NCI-H1417 (cell line): ENCODE results near the gene HEG1.

ENCODE experiments used
- DNase-seq, 3 experiments: peaks; one replicate each; lab custom pipeline; 2025; lab: John Stamatoyannopoulos, UW

HEG1 gene

DNA sequence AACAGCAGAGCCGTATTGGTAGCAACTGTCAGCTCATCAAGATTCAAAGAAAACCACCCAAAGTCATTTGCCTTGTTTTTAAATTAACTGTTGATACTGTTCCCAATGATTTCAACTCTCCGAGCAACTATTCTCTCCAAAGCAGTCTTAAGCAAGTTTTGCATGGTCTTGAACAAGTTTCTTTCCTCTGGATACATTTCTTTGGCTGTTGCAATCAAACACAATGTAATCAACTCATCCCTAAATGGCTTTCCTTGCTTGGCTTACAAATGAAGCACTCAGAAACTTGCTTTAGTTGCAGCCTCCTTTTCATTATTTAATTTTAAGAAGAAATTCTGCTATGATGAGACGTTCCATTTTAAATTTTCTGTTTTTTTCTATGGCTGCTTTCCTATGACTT lies 105.8 kb downstream of the HEG1 start:
- DNase-seq: no peak

DNA sequence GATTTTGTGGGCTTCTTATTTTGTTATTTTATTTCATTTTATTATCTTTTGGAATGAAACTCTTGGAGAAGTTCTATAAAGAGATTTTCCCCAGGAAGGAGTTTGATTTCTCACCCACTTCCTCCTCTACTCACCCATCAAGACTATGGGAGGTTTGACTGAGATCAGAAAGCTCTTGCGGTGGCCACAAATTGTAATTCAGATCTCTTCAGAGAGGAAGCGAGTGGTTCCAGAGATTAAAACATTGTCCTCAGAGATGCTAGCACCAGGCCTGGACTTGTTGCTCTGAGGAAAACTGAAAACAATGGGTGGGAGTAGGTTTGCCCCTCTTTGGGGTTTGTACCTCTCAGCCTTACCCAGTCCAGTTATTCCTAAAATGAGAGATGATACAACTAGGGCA lies 113.2 kb downstream of the HEG1 start:
- no peak for DNase-seq

DNA sequence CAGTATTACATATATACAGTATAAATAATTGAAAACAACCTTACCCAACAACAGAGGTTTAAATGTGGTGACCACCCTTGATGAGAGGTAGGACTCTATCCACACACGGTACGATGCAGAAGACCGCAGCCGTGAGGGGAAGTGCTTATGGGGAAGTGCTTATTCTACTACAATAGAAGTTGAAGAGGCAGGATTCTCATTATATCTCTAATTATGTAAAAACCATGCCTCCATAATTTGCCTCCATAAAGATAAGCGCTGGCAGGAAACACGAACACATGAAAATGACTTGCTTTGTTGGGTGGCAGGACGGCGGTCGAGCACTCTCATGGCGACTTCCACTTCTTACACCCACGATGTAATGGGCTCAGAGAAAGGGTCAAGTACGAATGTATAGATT lies 114.0 kb downstream of the HEG1 start:
- no peak for DNase-seq

DNA sequence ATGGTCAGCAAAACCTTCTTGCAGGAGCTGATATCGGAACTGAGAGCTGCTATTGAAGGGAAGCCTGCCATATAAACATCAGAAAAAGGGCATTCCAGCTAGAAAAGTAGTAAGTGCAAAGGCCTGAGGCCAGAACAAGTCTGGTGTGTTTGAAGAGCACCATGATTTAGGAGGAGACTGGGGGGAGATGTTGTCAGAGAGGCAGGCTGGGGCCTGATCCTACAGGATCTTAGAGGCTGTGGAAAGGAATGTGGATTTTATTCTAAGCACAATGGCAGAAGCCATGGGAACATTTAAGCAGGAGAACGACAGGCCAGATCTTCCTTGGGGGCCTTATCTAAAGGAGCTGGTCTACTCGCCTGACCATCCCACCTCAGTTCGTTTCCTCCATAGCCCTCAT lies 116.1 kb downstream of the HEG1 start:
- no peak for DNase-seq

DNA sequence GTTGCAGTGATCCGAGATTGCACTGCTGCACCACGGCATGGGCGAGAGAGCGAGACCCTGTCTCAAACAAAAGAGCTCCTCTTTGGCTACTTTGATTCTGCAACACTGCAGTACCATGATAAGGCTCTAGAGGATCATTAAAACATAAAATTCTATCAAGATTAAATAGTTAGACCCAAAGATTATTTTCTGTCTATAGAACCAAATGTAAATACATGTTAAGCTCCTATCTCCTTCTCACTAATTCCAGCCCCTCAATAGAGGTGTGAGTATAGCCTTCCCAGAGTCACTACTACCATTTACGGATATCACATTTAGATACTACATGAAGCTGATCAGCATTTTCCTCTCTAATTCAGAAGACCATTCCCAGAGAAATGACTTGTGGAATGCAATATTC lies 116.9 kb downstream of the HEG1 start:
- DNase-seq: no peak

DNA sequence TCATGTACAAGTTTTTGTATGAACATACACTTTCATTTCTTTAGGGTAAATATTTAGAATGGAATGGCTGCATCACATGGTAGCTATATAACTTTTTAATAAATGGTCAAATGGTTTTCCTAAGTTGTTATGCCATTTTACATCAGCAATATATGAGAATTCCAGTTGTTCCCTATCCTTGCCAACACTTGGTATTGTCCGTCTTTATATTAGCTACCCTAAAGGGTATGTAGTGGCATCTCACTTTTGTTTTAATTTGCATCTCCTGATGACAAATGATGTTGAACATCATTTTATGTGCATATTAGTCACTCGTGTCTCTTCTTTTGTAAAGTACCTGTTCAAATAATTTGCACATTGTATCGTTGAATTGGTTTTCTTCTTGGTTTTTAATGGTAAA lies 118.7 kb downstream of the HEG1 start:
- DNase-seq: no peak

DNA sequence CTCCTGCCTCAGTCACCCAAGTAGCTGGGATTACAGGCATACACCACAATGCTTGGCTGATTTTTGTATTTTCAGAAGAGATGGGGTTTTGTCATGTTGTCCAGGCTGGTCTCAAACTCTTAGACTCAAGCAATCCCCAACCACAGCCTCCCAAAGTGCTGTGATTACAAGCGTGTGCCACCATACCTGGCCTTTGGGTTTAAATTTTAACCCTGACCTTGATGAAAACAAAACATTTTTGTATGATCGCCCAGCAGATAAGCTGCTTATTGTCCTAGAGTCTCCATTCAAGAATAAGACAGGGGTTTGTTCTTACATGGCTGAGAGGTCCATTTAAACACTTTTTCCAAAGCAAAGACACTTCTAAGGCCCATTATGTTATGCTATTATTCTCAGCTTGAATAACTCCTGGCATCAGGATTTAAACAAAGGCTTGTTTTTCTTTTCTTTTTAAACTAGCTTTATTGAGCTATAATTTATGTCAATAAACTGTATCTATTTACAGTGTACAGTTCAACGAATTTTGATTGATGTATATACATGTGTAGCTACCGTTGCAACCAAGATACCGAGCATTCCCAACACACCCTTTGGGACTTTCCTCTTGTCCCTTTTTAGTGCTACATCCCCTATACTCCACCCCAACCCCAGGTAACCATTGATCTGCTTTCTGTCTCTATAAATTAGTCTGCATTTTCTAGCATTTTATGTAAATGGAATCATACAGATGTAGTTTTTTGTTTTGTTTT lies 119.8 kb downstream of the HEG1 start:
- peak in 1 of 3 experiments; percentile 17 for DNase-seq

DNA sequence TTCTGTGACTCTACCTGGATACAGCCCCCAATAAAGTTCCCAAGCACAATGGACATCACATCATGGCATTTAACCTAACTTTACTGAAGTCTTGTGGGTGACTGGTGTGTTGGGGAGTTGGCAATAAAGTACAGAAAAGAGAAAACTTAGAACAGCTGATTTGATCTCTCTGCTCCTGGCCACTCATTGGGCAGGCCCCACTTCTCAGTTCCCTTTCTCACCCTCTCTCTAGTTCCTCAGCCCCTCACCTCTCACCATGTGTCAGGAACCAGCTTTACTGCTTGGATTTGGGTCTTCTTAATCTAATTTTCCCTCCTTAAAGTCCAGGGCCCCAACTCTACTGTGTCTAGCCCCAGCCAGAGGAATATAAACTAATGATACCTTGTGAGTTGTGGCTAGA lies 120.5 kb downstream of the HEG1 start:
- DNase-seq: no peak

DNA sequence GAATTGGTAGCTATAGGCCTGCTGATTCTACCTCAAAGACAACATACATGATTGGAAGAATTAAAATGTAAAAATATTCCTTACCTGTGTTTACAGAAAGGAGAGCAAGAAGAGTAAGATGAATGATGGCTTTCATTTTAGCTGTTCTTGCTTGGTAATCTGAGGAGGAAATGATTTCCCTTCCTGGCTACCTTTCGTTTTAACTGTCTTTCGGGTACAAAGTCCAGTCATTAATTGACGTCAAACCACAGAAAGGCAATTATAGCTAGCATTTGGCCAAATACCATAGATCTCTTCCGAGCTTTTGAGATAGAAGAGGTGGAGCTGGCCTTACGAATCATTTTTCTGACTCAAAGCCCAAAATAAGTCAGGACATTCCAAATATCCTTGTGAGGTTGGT lies 121.2 kb downstream of the HEG1 start, which contains the start of gene MUC13:
Gene MUC13 (minus strand): TSS at position 175 of the 400 bp plus-strand sequence. CDS start 39 bp downstream, at position 136.
- no peak for DNase-seq

DNA sequence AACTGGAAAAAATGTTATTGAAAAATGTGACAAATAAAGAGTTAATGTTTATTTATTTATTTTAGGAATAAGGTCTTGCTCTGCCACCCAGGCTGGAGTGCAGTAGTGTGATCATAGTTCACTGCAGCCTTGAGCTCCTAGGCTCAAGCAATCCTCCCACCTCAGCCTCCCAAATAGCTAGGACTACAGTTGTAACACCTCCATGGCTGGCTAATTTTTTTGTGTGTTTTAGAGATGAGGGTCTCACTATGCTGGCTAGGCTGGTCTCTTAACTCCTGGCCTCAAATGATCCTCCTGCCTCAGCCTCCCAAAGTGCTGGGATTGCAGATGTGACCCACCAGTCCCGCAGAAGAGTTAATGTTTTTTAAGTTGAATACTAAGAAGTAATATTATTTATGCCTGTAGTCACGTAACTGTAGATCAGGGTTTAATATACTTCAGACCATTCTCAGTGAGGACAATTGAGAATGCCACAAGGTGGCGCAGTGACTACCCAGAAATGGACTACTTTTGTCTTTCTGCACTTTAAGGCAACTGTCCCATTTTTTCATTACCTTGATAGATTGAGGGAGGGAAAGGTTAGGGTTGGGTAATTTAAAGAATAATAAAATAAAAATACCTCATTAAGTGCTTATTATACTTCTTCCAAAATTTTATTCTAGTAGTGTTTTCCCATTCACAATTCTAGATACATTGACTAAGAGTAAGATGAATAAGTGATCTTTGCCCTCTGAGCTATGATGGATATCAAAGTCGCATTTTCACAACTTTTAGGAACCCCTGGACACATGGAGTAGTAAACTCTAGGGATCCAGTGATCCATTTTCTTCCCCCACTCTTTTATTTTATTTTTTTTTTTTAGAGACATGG lies 127.2 kb downstream of the HEG1 start:
- peak in 2 of 3 experiments; percentile 54 to 74 for DNase-seq

DNA sequence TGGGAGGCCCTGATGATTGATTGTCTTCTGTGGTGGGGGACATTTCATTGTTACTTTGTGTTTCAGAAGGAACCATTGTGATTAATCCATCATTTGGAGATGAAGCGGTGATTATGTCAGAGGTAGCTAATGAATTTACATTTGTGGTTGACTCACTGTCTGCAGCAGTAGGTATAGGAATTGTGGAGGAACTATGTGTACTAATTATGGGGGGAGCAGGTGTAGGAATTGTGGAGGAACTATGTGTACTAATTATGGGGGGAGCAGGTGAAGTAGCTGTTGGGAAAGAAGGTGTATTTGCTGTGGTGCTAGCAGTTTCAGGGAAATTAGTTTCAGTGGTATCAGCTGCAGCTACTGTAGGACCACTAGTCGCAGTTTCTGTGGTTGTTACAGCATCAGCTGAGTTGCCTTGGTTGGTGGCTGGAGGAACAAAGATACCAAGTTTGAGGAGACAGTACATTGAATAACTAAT lies 128.2 kb downstream of the HEG1 start:
- peak in 1 of 3 experiments; percentile 58 for DNase-seq

DNA sequence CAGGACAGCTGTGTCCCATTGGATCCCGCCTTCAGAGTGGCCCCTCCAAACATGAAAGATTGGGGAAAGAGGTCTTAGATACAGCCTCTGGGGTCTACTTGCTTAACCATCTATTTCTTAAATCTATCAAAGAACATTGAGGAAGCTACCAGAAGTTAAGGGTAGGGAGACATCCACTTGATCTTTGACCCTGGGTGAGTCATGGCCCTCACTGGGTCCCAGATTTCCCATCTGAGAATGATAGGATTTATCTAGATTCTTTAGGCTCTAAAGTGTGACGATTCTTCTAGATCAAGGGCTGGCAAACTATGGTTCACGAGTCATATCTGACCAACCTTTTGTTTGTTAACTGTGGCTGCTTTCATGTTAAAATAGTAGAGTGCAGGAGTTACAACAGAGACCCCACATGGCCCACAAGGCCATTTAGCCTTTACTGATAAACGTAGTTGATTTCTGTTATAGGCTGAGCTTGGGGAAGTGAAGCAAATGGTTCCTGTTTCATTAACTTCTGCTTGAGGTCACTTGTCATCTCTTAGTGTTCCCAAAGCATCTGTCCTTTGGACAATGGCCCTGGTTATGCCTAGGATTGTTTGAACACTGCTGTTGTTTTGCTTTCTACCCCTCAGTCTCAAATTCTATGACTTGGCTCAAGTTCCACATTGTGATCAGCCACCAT lies 129.2 kb downstream of the HEG1 start:
- no peak for DNase-seq

DNA sequence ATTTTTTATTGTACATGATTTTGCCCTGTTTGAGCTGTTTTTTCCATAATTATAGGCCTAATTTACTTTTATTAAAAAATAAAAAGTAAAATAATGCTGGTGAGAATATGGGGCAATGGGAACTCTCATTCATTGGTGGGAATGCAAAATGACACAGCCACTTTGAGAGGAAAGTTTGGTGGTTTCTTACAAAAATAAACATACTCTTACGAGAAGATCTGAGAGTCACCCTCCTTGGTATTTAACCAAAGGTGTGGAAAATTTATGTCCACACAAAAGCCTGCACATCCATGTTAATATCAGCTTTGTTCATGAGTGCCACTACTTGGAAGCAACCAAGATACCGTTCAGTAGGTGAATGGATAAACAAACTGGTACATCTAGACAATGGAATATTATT lies 131.1 kb downstream of the HEG1 start:
- no peak for DNase-seq

DNA sequence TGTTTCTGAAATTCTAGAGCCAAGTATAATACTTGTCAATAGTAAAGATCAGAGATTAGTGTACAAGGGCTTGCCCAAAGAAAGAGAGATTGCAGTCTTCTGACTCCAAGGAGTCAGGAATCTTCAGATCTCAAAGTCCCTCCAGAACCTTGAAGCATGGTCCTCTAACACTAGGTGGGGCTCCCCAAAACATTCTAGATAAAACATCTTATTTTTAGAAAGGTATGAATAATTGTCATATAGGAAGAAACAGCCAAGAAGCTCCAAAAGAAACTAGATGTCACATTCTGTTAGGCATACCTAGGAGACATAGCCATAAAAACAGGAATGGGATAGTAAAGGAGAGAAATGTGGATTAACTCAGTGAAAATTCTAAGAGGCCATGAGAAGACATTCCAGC lies 132.0 kb downstream of the HEG1 start:
- peak in 1 of 3 experiments; percentile 15 for DNase-seq

DNA sequence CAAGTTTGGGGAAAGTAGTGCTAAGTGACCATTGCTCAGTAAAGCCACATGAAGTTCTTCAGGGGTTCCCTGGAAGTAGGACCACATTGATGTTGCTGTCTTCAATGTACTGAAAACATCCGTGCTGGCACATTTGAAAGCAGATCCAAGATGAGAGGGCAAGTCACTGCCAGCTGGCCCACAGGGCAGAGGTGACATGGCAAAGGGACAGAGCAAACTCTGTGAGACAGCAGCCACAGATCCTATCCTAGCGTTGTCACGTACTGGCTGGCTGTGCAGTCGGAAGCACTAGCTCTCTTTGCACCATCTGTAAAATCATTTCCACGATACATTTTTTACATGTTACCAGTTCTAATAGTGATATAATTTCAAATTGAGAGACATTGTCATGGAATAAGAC lies 135.1 kb downstream of the HEG1 start:
- no peak for DNase-seq

DNA sequence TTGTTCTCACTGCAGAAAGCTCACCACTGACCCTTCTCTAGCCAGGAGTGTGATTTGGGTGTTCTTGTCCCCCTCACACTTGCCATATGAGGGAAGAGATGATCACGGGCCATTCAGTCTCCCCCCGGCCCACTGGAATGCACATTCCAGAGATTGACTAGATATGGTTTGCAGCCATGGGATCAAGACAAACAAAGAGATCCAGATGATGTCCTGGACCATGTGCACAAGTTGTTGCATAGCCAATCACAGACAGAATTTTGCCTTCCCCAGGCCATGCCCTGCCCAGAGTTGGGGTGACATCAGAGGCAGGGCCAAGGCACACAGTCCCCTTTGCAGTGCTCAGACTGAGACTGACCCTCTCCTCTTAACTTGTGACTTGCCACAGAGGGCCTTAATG lies 136.0 kb downstream of the HEG1 start:
- DNase-seq: no peak

DNA sequence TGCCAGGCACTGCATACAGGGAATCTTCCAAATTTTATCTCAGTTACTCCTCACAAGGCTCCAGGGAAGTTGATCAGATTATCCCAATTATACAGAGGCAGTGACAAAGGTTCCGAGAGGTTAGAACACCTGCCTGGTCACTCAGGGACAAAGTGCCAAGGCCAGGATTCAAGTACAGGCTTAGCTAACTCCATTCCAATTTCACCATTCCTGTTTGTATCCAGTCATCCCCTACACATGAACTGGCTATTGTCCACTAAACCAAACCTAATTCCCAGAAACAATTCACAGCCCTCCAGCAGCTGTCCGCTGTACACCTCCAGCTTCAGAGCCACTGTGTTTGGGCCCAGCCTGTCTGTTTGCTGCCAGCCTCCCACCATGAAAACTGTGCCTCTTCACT lies 137.3 kb downstream of the HEG1 start:
- no peak for DNase-seq

DNA sequence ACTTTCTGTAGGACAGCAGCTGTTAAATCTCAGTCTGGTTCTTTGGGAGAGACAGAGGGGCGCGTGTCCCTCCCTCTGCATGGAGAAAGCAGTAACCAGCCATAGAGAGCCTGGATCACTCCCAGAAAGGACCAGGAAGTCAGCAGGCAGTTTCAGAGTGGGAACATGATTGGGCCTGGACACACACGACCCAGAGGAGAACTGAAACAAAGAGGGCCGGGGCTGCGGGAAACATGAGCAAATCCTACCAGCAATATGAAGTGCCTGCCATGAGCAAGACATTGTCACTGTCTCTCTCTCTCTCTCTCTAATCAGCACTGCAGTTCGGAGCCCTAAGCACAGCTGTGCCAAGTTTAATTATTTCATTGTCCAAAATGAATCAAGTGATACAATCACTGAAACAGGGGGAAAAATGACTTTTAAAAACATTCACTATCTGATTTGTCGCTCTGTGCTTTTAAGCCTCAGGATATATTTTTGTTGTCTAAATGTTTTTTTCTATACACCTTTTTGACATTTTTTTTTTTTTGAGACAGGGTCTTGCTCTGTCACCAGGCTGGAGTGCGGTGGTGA lies 138.9 kb downstream of the HEG1 start:
- DNase-seq: no peak
